Duodenal mucosa (tissue), 2 donors: ENCODE data around the gene C17orf107.
"Not testable (repeated sequence)": the region's sequence is repeated elsewhere in the genome, so short reads cannot be mapped to it uniquely, and the experiment has no call there.

Experiments used
- H3K27ac ChIP-seq: one replicate; pipeline ENCODE4 v1.7.0; 2013; ENCODE audit warnings: low read depth, low read length
- H3K27me3 ChIP-seq, 2 donors: one replicate each; pipeline ENCODE4 v1.7.0; 2013; ENCODE audit warnings: low read length in 2 of 2, control low read depth in 1 of 2; ENCODE audit not compliant: insufficient read depth in 2 of 2, control insufficient read depth in 1 of 2
- H3K36me3 ChIP-seq, 2 donors: one replicate each; pipeline ENCODE4 v1.7.0; 2013; ENCODE audit warnings: low read length in 2 of 2, control low read depth in 1 of 2; ENCODE audit not compliant: insufficient read depth in 2 of 2, control insufficient read depth in 1 of 2
- H3K4me1 ChIP-seq, 2 donors: one replicate each; pipeline ENCODE4 v1.7.0; 2013; ENCODE audit warnings: low read length in 2 of 2, control low read depth in 1 of 2; ENCODE audit not compliant: insufficient read depth in 2 of 2, control insufficient read depth in 1 of 2
- H3K4me3 ChIP-seq, 2 donors: one replicate each; pipeline ENCODE4 v1.7.0; 2013; ENCODE audit warnings: low read length in 2 of 2, low read depth in 1 of 2
- H3K9ac ChIP-seq, 2 donors: one replicate each; pipeline ENCODE4 v1.7.0; 2013; ENCODE audit warnings: low read length in 2 of 2, low read depth in 1 of 2
- H3K9me3 ChIP-seq, 2 donors: one replicate each; pipeline ENCODE4 v1.7.0; 2013; ENCODE audit warnings: low read length in 2 of 2, control low read depth in 1 of 2; ENCODE audit not compliant: control insufficient read depth in 1 of 2

Gene C17orf107

DNA sequence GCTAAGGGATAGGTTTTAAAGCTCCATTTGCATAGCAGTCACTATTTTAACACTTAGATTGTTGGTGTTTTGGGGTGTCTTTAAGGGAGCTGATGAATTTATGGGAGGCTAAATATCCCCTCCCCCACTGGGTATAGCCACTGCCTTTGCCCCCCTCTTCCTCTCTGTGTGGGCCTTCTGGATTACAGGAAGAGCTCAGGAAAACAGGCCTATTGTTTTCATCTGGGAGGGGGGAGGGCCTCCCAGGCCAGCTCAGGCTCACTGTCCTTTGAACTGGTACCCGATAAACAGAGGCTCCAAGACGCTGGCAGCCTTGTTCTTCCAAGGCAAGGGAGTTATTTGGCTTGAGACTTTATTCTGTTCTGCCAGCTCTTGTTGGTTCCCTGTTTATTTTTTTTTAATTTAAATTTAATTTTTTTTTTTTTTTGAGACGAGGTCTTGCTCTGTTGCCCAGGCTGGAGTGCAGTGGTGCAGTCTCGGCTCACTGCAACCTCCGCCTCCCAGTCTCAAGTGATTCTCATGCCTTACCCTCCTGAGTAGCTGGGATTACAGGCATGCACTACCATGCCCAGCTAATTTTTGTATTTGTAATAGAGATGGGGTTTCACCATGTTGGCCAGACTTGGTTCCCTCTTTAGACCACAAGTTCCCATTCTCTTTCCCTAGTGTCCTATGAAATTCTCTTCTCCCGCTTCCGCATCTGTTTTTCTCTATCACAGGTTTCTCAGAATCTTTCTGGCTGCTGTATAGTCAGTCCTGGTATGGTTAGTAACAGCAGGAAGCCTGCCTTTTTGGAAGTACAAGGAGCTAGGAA lies 41.1 kb upstream of the C17orf107 start:
- no peak overlapping the region for H3K4me3 ChIP-seq
- no peaks in the 10 kb centered on the region for H3K27me3 ChIP-seq
- H3K4me1 ChIP-seq: peaks cover 16 to 17% of the 10 kb centered on the region in 2 donors
- H3K9me3 ChIP-seq: no peaks in the 10 kb centered on the region
- no peak overlapping the region for H3K27ac ChIP-seq
- no peak overlapping the region for H3K9ac ChIP-seq
- H3K36me3 ChIP-seq: peaks cover 5 to 37% of the 10 kb centered on the region in 2 donors

DNA sequence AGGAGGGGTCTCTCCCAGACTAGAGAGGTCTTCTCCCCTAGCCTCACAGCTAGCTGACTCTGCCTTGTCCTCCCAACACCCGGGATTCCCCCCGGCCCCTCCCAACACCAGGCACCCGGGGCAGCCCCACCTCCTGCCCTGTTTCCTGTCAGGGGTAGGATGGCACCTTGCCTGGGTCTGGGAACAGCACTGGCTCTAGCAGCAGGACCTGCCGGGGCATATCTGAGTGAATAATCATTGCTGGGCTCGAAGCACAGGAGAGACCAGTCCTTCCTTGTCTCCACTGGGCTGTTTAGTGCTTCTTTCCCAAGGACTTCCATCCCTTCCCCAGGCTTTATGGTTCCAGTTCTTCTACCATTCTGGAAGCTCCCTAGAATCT lies 40.5 kb upstream of the C17orf107 start:
- Histone ChIP-seq H3K9ac (no peak overlapping the region), H3K4me3 (no peak overlapping the region), H3K9me3 (no peaks in the 10 kb centered on the region), H3K27me3 (no peaks in the 10 kb centered on the region), H3K36me3 (peaks cover 5 to 37% of the 10 kb centered on the region in 2 donors), H3K4me1 (peaks cover 16 to 17% of the 10 kb centered on the region in 2 donors), H3K27ac (no peak overlapping the region)

DNA sequence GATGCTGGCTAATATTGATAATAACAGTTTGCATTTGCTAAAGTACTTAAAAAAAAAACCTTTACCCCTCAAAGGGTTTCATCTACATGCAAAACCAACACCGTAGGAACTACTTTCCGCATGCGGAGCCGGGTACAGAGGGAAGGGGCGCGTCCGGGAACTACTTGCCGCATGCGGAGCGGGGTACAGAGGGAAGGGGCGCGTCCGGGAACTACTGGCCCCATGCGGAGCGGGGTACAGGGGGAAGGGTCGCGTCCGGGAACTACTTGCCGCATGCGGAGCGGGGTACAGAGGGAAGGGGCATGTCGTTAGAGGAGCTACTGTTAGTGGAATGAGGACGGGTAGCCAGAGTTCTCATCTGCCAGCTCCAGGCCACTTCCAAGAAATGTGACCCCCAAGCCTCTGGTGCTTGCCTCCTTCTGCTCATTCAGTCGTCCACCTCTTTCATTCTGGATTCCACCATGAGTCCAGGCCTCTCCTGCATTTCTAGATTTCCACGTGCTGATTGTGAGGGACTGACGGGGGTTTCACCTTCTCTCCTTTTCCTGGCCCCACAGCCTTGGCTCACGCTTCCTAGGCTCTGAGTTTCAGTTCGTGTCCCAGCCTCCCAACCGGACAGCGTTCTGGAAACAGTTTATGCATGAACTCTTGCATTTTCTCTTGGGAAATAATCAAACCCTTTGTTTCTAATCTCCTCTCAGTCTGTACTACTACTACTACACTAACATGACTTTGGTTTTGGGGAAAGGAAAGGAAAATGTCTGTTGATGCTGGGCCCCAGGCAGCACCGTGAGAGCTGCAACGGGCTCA lies 39.3 kb upstream of the C17orf107 start:
- peaks cover 5 to 34% of the 10 kb centered on the region in 2 donors for H3K36me3 ChIP-seq
- H3K9ac ChIP-seq: no peak overlapping the region
- peaks cover 16 to 17% of the 10 kb centered on the region in 2 donors for H3K4me1 ChIP-seq
- H3K27ac ChIP-seq: no peak overlapping the region
- no peaks in the 10 kb centered on the region for H3K9me3 ChIP-seq
- no peak overlapping the region for H3K4me3 ChIP-seq
- H3K27me3 ChIP-seq: no peaks in the 10 kb centered on the region

DNA sequence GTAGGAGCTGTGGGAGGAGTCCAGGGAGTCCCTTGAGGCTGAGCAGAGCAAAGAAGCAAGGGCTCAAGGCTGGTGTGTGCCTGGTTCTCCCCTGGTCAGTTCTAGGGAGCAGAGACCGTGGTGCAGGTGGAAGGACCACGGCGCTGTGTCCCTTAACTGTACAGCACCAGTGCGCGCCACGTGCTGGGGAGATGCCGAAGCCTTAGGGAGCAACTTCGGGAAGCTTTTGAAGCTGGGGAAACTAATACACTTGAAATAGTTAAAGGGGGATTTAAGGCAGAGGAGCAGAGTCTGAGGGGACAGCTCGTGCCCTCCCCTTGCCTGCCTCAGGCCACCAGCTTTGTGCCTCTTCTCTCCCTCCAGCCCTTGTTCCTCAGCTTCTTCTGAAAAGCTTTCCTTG lies 38.7 kb upstream of the C17orf107 start:
- peaks cover 6 to 34% of the 10 kb centered on the region in 2 donors for H3K36me3 ChIP-seq
- no peaks in the 10 kb centered on the region for H3K27me3 ChIP-seq
- no peak overlapping the region for H3K4me3 ChIP-seq
- peaks cover 16 to 17% of the 10 kb centered on the region in 2 donors for H3K4me1 ChIP-seq
- no peak overlapping the region for H3K27ac ChIP-seq
- no peaks in the 10 kb centered on the region for H3K9me3 ChIP-seq
- no peak overlapping the region for H3K9ac ChIP-seq

DNA sequence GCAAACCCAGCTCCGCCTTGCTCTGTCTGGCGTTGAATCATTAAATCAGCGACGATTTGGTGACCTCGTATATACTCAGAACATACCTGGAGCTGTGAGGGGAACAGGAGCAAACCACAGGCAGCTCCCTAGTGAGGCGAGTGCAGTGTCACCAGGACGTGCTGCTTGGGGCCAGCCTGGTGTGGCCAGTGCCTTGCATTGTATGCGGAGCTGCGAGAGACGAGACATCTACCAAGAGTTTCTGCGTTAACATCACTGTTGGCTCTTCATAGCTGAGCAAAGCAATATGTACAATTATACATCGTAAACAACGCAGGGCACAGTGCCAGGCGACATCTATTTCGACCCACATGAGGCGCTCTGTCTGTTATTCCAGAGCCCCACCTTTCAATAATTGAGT lies 38.3 kb upstream of the C17orf107 start:
- Histone ChIP-seq H3K4me3 (no peak overlapping the region), H3K9ac (no peak overlapping the region), H3K9me3 (no peaks in the 10 kb centered on the region), H3K36me3 (peaks cover 8 to 34% of the 10 kb centered on the region in 2 donors), H3K4me1 (peaks cover 16 to 17% of the 10 kb centered on the region in 2 donors), H3K27ac (no peak overlapping the region), H3K27me3 (no peaks in the 10 kb centered on the region)

DNA sequence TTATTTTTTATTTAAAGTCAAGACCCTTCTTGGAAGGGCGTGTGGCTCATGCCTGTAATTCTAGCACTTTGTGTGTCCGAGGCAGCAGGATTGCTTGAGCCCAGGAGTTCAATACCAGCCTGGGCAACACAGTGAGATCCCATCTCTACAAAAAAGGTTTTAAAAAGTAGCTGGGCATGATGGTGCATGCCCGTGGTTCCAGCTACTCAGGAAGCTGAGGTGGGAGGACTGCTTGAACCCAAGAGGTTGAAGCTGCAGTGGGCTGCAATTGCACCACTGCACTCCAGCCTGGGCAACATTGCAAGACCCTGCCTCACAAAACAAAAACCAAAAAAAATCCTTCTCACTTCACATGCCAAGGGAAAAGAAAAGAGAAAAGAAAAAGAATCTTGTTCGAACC lies 36.6 kb upstream of the C17orf107 start:
- no peak overlapping the region for H3K9ac ChIP-seq
- peaks cover 8 to 27% of the 10 kb centered on the region in 2 donors for H3K36me3 ChIP-seq
- H3K4me3 ChIP-seq: no peak overlapping the region
- H3K9me3 ChIP-seq: no peaks in the 10 kb centered on the region
- H3K27ac ChIP-seq: no peak overlapping the region
- H3K27me3 ChIP-seq: no peaks in the 10 kb centered on the region
- peaks cover 14 to 15% of the 10 kb centered on the region in 2 donors for H3K4me1 ChIP-seq

DNA sequence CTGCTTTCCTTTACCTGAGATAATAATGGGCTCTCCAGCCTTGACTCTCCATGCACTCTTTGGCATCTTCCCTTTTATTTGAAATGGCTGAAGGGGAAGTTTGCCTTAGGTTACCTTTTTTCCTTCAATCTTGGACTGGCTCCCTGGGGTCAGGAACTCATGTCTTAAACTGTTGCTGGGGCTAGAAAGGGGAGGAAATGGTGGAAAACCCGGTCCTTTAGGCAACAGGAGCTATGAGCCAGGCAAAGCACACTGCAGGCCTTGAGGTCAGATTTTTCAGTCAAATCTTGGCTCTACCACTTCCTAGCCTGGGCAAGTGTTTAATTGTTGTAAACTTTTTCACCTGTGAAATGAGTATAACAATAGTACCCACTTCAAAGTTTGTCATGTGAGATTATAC lies 36.0 kb upstream of the C17orf107 start:
- no peaks in the 10 kb centered on the region for H3K9me3 ChIP-seq
- peaks cover 9 to 10% of the 10 kb centered on the region in 2 donors for H3K4me1 ChIP-seq
- H3K9ac ChIP-seq: no peak overlapping the region
- peaks cover 8 to 27% of the 10 kb centered on the region in 2 donors for H3K36me3 ChIP-seq
- no peaks in the 10 kb centered on the region for H3K27me3 ChIP-seq
- H3K27ac ChIP-seq: no peak overlapping the region
- no peak overlapping the region for H3K4me3 ChIP-seq

DNA sequence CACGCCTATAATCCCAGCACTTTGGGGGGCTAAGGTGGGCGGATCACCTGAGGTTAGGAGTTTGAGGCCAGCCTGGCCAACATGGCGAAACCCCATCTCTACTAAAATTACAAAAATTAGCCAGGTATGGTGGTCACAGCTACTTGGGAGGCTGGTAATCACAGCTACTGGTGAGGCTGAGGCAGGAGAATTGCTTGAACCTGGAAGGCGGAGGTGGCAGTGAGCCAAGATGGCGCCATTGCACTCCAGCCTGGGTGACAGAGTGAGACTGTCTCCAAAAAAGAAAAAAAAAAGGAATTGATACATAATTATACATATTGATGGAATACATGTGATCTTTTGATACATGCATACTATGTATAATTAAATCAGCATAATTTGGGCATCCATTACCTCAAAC lies 31.8 kb upstream of the C17orf107 start:
- H3K9ac ChIP-seq, H3K9me3 ChIP-seq, H3K27ac ChIP-seq, H3K27me3 ChIP-seq, H3K4me1 ChIP-seq, H3K36me3 ChIP-seq, H3K4me3 ChIP-seq: not testable (repeated sequence)

DNA sequence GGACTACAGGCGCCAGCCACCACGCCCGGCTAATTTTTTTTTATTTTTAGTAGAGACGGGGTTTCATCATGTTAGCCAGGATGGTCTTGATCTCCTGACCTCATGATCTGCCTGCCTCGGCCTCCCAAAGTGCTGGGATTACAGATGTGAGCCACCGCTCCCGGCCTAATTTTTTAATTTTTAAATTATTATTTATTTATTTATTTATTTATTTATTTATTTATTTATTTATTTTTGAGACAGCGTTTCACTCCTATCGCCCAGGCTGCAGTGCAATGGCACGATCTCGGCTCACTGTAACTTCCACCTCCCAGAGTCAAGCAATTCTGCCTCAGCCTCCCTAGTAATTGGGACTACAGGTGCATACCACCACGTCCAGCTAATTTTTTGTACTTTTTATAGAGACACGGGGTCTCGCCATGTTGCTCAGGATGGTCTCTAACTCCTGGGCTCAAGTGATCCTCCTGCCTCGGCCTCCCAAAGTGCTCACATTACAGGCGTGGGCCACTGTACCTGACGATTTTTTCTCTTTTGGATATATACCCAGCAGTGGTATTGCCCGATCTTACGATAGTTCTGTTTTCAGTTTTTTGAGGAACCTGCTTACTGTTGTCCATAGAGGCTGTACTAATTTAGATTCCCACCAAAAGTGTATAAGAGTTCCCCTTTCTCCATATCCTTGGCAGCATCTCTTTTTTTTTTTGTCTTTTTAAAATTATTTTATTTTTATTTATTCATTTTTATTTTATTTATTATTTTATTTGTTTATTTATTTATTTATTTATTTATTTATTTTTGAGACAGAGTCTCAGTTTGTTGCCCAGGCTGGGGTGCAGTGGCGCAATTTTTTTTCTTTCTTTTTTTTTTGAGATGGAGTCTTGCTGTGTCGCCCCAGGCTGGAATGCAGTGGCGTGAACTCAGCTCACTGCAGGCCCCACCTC lies 30.0 kb upstream of the C17orf107 start:
- not testable (repeated sequence) for H3K27me3 ChIP-seq, H3K9ac ChIP-seq, H3K9me3 ChIP-seq, H3K27ac ChIP-seq, H3K4me3 ChIP-seq, H3K4me1 ChIP-seq
- peaks cover 3 to 12% of the 10 kb centered on the region in 2 donors for H3K36me3 ChIP-seq
